ENCODE data around the gene MITF. TPM values are rescaled to one million over a fixed set of nuclear protein-coding genes. Genes with fewer than 3 reads are reported as not detected.

MITF gene
- polyA plus RNA-seq, 1 of the 3 experiments (the other 2 are of a cell fraction): 1.7 TPM

DNA sequence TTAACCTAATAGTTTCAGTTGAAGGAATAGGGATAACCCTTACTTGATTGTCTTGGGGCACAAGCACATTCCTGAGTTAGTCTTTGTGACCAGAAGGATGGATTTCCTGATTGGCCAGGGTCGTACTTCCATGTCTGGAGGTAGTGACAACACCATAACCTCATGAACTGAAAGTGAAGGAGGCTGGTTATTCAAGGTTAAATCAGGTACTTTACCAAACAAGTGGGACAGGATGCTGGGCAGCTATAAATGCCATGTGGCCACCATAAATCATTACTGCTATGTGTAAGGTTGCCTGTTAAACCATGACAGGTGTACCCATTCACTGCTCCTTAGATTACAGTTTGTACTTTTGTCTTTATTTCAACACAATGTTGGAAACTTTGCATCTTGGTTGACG lies 132.0 kb downstream of the MITF start:
- Histone ChIP-seq H3K4me3 (ENCODE audit: low read depth in 2 of 2, low read length in 1 of 2) (no peak overlapping the region), H4K20me1 (ENCODE audit: insufficient read depth) (no peaks in the 10 kb centered on the region), H3K9me2 (no peaks in the 10 kb centered on the region), H3K4me2 (no peak overlapping the region), H3K79me2 (ENCODE audit: insufficient read depth) (no peaks in the 10 kb centered on the region), H3K27me3 (ENCODE audit: insufficient read depth) (no peaks in the 10 kb centered on the region), H3F3A (replicated peaks; ENCODE audit: insufficient read depth) (no peaks in the 10 kb centered on the region), H3K9ac (no peak overlapping the region), H3K9me3 (no peaks in the 10 kb centered on the region), H2AFZ (ENCODE audit: low read depth) (no peak overlapping the region), H3K36me3 (replicated peaks in 1 of 2; ENCODE audit: control insufficient read depth in 1 of 2, insufficient read depth in 2 of 2, low read length in 1 of 2) (no peaks in the 10 kb centered on the region), H3K4me1 (ENCODE audit: control insufficient read depth in 1 of 2, insufficient read depth in 2 of 2, low read depth in 1 of 2, low read length in 1 of 2) (peaks cover 2 to 3% of the 10 kb centered on the region in 2 experiments; a peak in 2 of 4 replicates), H3K27ac (ENCODE audit: low read depth in 2 of 2, low read length in 1 of 2) (no peak overlapping the region)
- TF ChIP-seq, protein P1, sequence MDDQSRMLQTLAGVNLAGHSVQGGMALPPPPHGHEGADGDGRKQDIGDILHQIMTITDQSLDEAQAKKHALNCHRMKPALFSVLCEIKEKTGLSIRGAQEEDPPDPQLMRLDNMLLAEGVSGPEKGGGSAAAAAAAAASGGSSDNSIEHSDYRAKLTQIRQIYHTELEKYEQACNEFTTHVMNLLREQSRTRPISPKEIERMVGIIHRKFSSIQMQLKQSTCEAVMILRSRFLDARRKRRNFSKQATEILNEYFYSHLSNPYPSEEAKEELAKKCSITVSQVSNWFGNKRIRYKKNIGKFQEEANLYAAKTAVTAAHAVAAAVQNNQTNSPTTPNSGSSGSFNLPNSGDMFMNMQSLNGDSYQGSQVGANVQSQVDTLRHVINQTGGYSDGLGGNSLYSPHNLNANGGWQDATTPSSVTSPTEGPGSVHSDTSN (IDR thresholded peaks at IDR 0.05): no peak
- 92% methylated on average over 2 of the region's 2 CpGs for WGBS (ENCODE audit: low lambda C conversion rate)
- POLR2A ChIA-PET: no interaction called here
- DNase-seq: no peak
- CTCF ChIA-PET: no interaction called here

DNA sequence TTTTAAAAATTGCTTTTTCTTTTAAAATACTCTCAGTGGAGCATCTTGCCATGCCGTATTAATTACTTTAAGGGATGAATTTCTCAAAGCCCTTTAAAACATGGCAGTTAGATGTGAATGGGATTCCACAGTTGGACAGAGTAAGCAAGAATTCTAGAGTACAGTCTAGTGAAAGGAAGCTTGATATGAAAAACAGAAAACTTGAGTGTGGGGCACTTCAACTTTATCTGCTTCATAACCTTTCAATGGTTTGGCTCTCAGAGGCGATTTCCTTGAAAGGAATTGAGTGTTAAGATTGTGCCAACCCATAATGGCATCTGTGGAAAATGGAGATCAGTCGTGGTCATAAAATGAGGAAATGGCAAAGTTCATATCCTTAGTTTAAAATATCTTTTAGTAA lies 132.6 kb downstream of the MITF start:
- Histone ChIP-seq H3K27me3 (ENCODE audit: insufficient read depth) (no peaks in the 10 kb centered on the region), H3K79me2 (ENCODE audit: insufficient read depth) (no peaks in the 10 kb centered on the region), H3F3A (replicated peaks; ENCODE audit: insufficient read depth) (no peaks in the 10 kb centered on the region), H3K4me2 (no peak overlapping the region), H3K36me3 (replicated peaks in 1 of 2; ENCODE audit: control insufficient read depth in 1 of 2, insufficient read depth in 2 of 2, low read length in 1 of 2) (no peaks in the 10 kb centered on the region), H3K9ac (no peak overlapping the region), H3K4me3 (ENCODE audit: low read depth in 2 of 2, low read length in 1 of 2) (no peak overlapping the region), H2AFZ (ENCODE audit: low read depth) (no peak overlapping the region), H3K9me3 (no peaks in the 10 kb centered on the region), H3K4me1 (ENCODE audit: control insufficient read depth in 1 of 2, insufficient read depth in 2 of 2, low read depth in 1 of 2, low read length in 1 of 2) (peaks cover 0 to 2% of the 10 kb centered on the region in 2 experiments; a peak in 2 of 4 replicates), H3K27ac (ENCODE audit: low read depth in 2 of 2, low read length in 1 of 2) (no peak overlapping the region), H4K20me1 (ENCODE audit: insufficient read depth) (no peaks in the 10 kb centered on the region), H3K9me2 (no peaks in the 10 kb centered on the region)
- 86% methylated on average over 3 of the region's 3 CpGs for whole genome bisulfite sequencing (ENCODE audit: low lambda C conversion rate)
- DNase-seq: no peak
- TF ChIP-seq, protein P2, sequence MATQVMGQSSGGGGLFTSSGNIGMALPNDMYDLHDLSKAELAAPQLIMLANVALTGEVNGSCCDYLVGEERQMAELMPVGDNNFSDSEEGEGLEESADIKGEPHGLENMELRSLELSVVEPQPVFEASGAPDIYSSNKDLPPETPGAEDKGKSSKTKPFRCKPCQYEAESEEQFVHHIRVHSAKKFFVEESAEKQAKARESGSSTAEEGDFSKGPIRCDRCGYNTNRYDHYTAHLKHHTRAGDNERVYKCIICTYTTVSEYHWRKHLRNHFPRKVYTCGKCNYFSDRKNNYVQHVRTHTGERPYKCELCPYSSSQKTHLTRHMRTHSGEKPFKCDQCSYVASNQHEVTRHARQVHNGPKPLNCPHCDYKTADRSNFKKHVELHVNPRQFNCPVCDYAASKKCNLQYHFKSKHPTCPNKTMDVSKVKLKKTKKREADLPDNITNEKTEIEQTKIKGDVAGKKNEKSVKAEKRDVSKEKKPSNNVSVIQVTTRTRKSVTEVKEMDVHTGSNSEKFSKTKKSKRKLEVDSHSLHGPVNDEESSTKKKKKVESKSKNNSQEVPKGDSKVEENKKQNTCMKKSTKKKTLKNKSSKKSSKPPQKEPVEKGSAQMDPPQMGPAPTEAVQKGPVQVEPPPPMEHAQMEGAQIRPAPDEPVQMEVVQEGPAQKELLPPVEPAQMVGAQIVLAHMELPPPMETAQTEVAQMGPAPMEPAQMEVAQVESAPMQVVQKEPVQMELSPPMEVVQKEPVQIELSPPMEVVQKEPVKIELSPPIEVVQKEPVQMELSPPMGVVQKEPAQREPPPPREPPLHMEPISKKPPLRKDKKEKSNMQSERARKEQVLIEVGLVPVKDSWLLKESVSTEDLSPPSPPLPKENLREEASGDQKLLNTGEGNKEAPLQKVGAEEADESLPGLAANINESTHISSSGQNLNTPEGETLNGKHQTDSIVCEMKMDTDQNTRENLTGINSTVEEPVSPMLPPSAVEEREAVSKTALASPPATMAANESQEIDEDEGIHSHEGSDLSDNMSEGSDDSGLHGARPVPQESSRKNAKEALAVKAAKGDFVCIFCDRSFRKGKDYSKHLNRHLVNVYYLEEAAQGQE (IDR thresholded peaks at IDR 0.05; ENCODE audit: low read depth, low read length): no peak
- TF ChIP-seq SIN3A (IDR thresholded peaks at IDR 0.05; ENCODE audit: borderline replicate concordance, low read depth, low read length) (no peak), FOSL2 (IDR thresholded peaks at IDR 0.05; ENCODE audit: borderline replicate concordance, low read depth) (no peak), TAF1 (IDR thresholded peaks at IDR 0.05; ENCODE audit: borderline replicate concordance, low read depth, low read length) (no peak), JUND (IDR thresholded peaks at IDR 0.05) (no peak), YY1 (IDR thresholded peaks at IDR 0.05; ENCODE audit: low read depth) (no peak), CHD2 (IDR thresholded peaks at IDR 0.05; ENCODE audit: low read length, partially characterized antibody) (no peak), EZH2phosphoT487 (IDR thresholded peaks at IDR 0.05; ENCODE audit: borderline replicate concordance, low read depth) (no peak), FOXJ3 (CRISPR knock-in tag; IDR thresholded peaks at IDR 0.05) (no peak), SMC3 (IDR thresholded peaks at IDR 0.05; ENCODE audit: low read depth, low read length) (no peak), RXRA (IDR thresholded peaks at IDR 0.05; ENCODE audit: borderline replicate concordance, low read depth) (no peak), RFX5 (IDR thresholded peaks at IDR 0.05; ENCODE audit: low read length) (no peak), MXI1 (IDR thresholded peaks at IDR 0.05; ENCODE audit: low read depth, low read length) (no peak), TCF12 (IDR thresholded peaks at IDR 0.05) (no peak), FOXM1 (IDR thresholded peaks at IDR 0.05; ENCODE audit: low read depth) (no peak), RCOR1 (IDR thresholded peaks at IDR 0.05; ENCODE audit: low read length) (no peak), TEAD4 (IDR thresholded peaks at IDR 0.05; ENCODE audit: borderline replicate concordance, insufficient read depth) (no peak)
- TF ChIP-seq, protein P3, sequence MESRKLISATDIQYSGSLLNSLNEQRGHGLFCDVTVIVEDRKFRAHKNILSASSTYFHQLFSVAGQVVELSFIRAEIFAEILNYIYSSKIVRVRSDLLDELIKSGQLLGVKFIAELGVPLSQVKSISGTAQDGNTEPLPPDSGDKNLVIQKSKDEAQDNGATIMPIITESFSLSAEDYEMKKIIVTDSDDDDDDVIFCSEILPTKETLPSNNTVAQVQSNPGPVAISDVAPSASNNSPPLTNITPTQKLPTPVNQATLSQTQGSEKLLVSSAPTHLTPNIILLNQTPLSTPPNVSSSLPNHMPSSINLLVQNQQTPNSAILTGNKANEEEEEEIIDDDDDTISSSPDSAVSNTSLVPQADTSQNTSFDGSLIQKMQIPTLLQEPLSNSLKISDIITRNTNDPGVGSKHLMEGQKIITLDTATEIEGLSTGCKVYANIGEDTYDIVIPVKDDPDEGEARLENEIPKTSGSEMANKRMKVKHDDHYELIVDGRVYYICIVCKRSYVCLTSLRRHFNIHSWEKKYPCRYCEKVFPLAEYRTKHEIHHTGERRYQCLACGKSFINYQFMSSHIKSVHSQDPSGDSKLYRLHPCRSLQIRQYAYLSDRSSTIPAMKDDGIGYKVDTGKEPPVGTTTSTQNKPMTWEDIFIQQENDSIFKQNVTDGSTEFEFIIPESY (IDR thresholded peaks at IDR 0.05; ENCODE audit: borderline replicate concordance, low read depth): no peak
- TF ChIP-seq, protein P4, sequence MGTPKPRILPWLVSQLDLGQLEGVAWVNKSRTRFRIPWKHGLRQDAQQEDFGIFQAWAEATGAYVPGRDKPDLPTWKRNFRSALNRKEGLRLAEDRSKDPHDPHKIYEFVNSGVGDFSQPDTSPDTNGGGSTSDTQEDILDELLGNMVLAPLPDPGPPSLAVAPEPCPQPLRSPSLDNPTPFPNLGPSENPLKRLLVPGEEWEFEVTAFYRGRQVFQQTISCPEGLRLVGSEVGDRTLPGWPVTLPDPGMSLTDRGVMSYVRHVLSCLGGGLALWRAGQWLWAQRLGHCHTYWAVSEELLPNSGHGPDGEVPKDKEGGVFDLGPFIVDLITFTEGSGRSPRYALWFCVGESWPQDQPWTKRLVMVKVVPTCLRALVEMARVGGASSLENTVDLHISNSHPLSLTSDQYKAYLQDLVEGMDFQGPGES (IDR thresholded peaks at IDR 0.05; ENCODE audit: low read depth, low read length): no peak
- TF ChIP-seq, protein P1 (IDR thresholded peaks at IDR 0.05): no peak
- ChIA-PET CTCF (no interaction called here), POLR2A (no interaction called here)
